ENCODE data around the gene KIAA1958. TPM values are rescaled to one million over a fixed set of nuclear protein-coding genes. Genes with fewer than 3 reads are reported as not detected.

KIAA1958 gene
- total and polyA plus RNA-seq, 2 donors (not counting 1 experiment from before 2014, with no cell fraction given) = 2.4 to 15.3 TPM

DNA sequence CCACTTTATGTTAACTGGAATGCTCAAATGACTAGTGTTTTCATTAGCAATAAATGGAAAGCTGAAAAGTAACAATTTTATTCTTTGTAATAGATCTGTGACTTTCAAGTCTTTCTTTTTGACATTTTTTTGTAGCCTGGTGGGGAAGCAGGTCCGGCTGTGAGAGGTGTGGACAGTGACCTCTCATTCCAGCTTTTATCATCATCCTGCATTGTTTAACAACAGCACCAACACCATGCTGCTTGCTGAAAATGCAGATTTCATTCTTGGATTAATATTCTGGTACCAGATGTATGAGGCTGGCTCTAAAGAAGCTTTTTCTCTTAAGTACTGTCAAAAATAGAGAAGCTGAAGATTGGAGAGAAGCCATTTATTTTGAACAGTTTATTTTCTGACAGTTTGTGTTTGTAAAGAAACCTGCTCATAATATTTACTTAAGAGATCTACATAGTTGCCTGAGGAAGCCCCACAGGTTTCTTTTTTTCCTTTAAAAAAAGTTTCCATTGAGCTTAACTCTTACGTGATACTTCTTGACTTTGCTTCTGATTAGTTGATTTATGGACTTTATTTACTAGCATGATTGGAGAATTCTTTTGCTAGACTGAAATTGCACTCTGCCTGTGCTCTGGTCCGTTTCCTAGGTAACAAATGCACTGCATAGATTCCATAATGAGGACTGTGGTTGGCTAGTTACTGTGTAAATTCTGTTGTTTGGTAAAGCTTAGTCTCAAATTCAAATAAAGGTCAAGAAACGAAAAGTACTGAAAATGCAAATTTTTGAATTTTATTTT is 3.4 kb downstream of the KIAA1958 start:
- Histone ChIP-seq H3K4me2 (replicated peaks; ENCODE audit: low read depth, low read length, poor library complexity, severe bottlenecking) (no peak overlapping the region), H3K79me2 (ENCODE audit: control insufficient read depth, insufficient read depth, low read length) (peaks cover 9% of the 10 kb centered on the region), H4K20me1 (ENCODE audit: control insufficient read depth, insufficient read depth, low read length, poor library complexity, severe bottlenecking) (no peaks in the 10 kb centered on the region), H3K4me3 (ENCODE audit: control extremely low read depth in 1 of 5, extremely low read depth in 1 of 5, insufficient read depth in 1 of 5, low read depth in 2 of 5, low read length in 4 of 5) (no peak overlapping the region), H3K9ac (ENCODE audit: low read length) (no peak overlapping the region), H3K27me3 (replicated peaks in 1 of 4; ENCODE audit: control extremely low read depth in 1 of 4, control insufficient read depth in 3 of 4, insufficient read depth in 4 of 4, low read length in 3 of 4) (no peaks in the 10 kb centered on the region), H3K36me3 (replicated peaks in 1 of 2; ENCODE audit: control extremely low read depth in 1 of 2, control insufficient read depth in 1 of 2, extremely low read depth in 1 of 2, insufficient read depth in 2 of 2, low read length in 1 of 2) (no peaks in the 10 kb centered on the region), H3K9me3 (ENCODE audit: control extremely low read depth in 1 of 3, control insufficient read depth in 2 of 3, insufficient read depth in 1 of 3, low read length in 2 of 3) (peaks cover 1 to 16% (median 13%) of the 10 kb centered on the region in 3 donors), H2AFZ (ENCODE audit: insufficient read depth, low read depth, low read length, poor library complexity, severe bottlenecking) (no peak overlapping the region), H3K4me1 (ENCODE audit: control insufficient read depth in 2 of 2, insufficient read depth in 2 of 2, low read length in 2 of 2) (peaks cover 5 to 13% of the 10 kb centered on the region in 2 donors), H3K27ac (ENCODE audit: low read length in 2 of 2) (no peak overlapping the region)
- TF ChIP-seq EZH2 (IDR thresholded peaks at IDR 0.05; ENCODE audit: borderline replicate concordance, insufficient read depth, low read depth, low read length, poor library complexity, severe bottlenecking) = no peak
- TF ChIP-seq CTCF (IDR thresholded peaks at IDR 0.05) = no peak
- DNase-seq = no peak
- POLR2A ChIA-PET = no interaction called here
- H3K4me3 Mint-ChIP-seq = no peak overlapping the region
- 90% methylated on average over 2 of the region's 4 CpGs for WGBS (ENCODE audit: insufficient coverage)
- peaks cover 7% of the 10 kb centered on the region for H3K9me3 Mint-ChIP-seq (ENCODE audit: insufficient read depth)
- no peaks in the 10 kb centered on the region for H3K27me3 Mint-ChIP-seq
- H3K27ac Mint-ChIP-seq = no peak overlapping the region
- peaks cover 23% of the 10 kb centered on the region for H3K4me1 Mint-ChIP-seq
- intact Hi-C loops (cut with micrococcal nuclease) = loop anchor here (5.0 to 10.0 kb wide), 2 partner anchors 317 to 585 kb away; no protein-coding TSS in a partner anchor
- ATAC-seq (ENCODE audit: low read depth) = no peak
- CTCF ChIA-PET = interaction anchor here (1.5 kb wide), 1 partner anchor 303 kb away, joined by 8 read pairs; no protein-coding TSS in a partner anchor
